ENCODE results near the gene LGALS7. TPM values are rescaled to one million over a fixed set of nuclear protein-coding genes. Genes with fewer than 3 reads are reported as not detected.
"Not testable (repeated sequence)": the region's sequence is repeated elsewhere in the genome, so short reads cannot be mapped to it uniquely, and the experiment has no call there.

LGALS7 gene
- total RNA-seq, 1 donor from 2014 or later = not detected

DNA sequence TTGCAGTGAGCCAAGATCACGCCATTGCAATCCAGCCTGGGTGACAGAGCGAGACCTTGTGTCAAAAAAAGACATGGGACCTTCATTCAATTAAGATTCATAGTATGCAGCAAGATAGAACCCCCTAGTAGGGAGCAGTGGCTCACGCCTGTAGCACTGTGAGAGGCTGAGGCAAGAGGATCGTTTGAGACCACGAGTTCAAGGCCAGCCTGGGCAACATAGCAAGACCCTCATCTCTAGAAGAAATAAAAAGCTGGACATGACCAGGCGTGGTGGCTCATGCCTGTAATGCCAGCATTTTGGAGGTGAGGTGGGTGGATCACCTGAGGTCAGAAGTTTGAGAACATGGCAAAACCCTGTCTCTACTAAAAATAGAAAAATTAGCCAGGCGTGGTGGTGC, 7.1 kb upstream of the LGALS7 start:
- H3K4me1 ChIP-seq = no peaks in the 10 kb centered on the region
- intact Hi-C loops (cut with micrococcal nuclease) = no loop called here

DNA sequence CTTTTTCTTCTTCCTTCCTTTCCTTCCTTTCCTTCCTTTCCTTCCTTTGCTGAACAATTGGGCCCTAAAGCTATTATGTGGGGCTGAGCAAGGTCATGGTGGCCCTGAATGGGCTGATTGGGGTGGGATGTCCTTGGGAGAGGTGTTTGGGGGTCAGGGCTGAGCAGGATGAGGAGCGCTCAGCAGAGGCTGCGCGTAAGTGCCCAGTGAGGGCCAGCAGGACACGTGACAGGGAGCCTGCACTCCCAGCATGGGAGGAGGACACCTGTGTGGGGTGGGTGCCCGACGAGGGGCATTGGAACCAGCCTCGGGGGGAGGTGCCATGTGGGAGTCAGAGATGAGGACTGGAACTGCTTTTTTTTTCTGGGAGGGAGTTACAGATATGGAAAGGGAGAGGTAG, 5.4 kb upstream of the LGALS7 start:
- H3K36me3 ChIP-seq = no peaks in the 10 kb centered on the region
- H3K27ac ChIP-seq (replicated peaks) = no peak overlapping the region
- H3K27me3 ChIP-seq (ENCODE audit: low read depth) = peaks cover 10% of the 10 kb centered on the region
- H3K4me1 ChIP-seq = no peaks in the 10 kb centered on the region
- H3K9me3 ChIP-seq (replicated peaks) = no peaks in the 10 kb centered on the region
- TF ChIP-seq, protein P1, sequence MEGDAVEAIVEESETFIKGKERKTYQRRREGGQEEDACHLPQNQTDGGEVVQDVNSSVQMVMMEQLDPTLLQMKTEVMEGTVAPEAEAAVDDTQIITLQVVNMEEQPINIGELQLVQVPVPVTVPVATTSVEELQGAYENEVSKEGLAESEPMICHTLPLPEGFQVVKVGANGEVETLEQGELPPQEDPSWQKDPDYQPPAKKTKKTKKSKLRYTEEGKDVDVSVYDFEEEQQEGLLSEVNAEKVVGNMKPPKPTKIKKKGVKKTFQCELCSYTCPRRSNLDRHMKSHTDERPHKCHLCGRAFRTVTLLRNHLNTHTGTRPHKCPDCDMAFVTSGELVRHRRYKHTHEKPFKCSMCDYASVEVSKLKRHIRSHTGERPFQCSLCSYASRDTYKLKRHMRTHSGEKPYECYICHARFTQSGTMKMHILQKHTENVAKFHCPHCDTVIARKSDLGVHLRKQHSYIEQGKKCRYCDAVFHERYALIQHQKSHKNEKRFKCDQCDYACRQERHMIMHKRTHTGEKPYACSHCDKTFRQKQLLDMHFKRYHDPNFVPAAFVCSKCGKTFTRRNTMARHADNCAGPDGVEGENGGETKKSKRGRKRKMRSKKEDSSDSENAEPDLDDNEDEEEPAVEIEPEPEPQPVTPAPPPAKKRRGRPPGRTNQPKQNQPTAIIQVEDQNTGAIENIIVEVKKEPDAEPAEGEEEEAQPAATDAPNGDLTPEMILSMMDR (IDR thresholded peaks at IDR 0.05; ENCODE audit: borderline replicate concordance) = no peak
- intact Hi-C loops (cut with micrococcal nuclease) = no loop called here
- no peak for DNase-seq
- H3K4me3 ChIP-seq = no peak overlapping the region

More for the DNA sequence above, 7.1 kb upstream of the LGALS7 start:
- Histone ChIP-seq H3K4me3 (no peak overlapping the region), H3K27me3 (ENCODE audit: low read depth) (peaks cover 10% of the 10 kb centered on the region), H3K9me3 (replicated peaks) (no peaks in the 10 kb centered on the region), H3K27ac (replicated peaks) (no peak overlapping the region), H3K36me3 (no peaks in the 10 kb centered on the region)
- no peak for DNase-seq
- TF ChIP-seq, protein P1 (IDR thresholded peaks at IDR 0.05; ENCODE audit: borderline replicate concordance) = no peak

DNA sequence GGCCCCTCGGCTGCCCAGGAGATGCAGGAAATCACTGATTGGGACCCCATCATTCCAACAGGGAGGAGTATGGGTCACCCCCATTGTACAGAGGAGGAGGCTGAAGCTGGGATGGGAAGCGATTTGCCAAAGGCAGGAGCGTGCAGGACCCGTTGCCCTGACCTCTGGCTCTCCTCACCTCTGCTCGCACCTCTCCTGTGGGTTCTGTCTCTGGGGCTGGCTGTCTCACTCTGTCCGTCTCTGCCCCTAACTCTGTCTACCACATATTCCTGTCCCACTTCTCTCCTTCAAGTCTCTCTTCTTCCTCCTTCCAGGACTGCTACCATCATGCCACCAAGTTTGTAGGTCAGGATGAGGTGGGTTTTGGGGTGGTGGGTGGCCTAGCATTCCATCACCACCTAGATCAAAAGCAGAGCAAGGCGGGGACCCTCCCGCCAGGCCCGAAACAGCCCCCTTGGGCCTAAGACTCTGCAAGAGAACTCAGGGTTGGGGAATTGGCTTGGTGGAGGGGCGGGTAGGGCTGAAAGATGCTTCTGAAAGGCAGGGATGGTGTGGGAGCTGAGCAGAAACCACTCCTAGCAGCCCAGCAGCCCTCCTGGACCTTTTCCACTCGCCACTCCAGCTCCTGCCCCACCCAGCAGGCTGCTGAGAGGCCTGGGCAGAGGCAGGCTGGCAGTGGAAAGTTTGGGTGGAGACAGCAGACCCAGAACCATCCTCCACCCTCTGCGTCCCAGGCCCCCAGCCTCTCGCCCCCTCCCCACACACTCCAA, 1.0 kb upstream of the LGALS7 start:
- intact Hi-C loops (cut with micrococcal nuclease) = no loop called here
- TF ChIP-seq, protein P1 (IDR thresholded peaks at IDR 0.05; ENCODE audit: borderline replicate concordance) = no peak

DNA sequence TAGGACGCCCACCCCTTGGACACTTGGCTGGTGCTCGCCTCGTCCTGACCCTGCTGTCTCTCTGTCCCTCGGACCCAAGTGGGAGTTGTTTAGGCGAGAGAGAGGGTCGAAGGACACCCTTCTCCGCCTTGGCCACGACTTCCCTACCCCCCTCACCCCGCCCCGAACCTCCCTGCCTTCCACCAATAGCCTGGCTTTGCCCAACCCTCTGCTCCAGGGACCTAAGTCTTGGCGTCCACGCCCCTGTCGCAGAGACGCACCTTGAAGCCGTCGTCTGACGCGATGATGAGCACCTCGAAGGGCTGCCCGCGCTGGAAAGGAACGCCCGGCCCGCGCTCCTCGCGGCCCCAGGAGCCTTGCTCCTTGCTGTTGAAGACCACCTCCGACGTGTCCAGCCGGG, 1.7 kb downstream of the LGALS7 start:
- DNase-seq; H3K9me3 ChIP-seq (replicated peaks); H3K4me1 ChIP-seq; H3K4me3 ChIP-seq; intact Hi-C loops (cut with micrococcal nuclease); H3K36me3 ChIP-seq; H3K27me3 ChIP-seq (ENCODE audit: low read depth); H3K27ac ChIP-seq (replicated peaks): not testable (repeated sequence)

More for the DNA sequence above, 1.0 kb upstream of the LGALS7 start:
- Histone ChIP-seq H3K36me3 (no peaks in the 10 kb centered on the region), H3K9me3 (replicated peaks) (no peaks in the 10 kb centered on the region), H3K4me3 (no peak overlapping the region), H3K27me3 (ENCODE audit: low read depth) (no peaks in the 10 kb centered on the region), H3K4me1 (peaks cover 8% of the 10 kb centered on the region), H3K27ac (replicated peaks) (no peak overlapping the region)
- no peak for DNase-seq

DNA sequence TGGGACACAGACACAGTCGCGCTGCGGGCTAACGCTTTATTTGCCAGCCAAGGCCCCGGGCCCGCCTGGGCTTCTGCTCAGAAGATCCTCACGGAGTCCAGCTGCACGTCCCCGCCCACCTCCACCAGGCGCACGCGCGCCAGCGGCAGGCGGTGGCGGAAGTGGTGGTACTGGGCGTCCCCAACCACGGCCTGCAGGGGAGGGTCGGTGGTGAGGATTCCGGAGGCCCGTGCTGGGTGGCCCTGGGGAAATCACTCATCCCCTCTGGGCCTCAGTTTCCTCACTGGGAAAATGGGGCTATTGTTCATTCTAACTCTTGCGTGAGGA, 2.4 kb downstream of the LGALS7 start:
- H3K27me3 ChIP-seq (ENCODE audit: low read depth); H3K36me3 ChIP-seq; intact Hi-C loops (cut with micrococcal nuclease); H3K27ac ChIP-seq (replicated peaks); H3K9me3 ChIP-seq (replicated peaks); DNase-seq; H3K4me1 ChIP-seq; H3K4me3 ChIP-seq: not testable (repeated sequence)

DNA sequence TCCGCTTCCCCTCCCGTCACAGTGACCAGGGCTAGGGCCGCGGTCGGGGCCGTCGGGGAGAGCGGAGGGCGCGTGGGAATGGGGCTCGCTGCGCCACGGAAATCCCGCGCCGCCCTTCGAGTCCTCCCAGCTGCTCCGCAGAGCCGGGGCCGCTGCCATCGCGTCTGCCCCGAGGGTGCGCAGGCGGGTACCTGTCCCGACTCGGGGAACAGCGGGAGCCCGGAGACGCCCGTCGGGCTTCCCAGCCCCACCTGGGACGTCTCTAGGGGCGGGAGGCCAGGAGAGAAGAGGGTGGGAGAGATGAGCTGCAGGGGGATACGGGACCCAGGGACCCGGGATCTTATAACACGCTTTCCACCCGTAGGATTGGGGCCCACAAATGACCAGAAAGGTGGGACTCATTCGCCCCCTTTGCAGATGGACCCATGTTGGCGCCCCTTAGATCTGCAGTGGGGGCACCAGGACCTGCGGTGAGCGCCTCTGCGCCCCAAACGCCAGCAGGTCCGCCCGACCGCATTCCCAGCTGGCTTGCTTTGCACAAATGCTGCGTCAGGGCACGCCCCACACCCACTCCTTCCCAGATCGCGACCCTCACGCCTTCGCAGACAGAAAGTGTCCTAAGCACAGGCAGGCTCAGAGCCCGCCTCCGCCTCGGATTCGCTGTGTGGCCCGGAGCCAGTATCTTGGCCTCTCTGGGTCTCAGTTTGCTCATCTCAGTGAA, 2.9 kb downstream of the LGALS7 start:
- H3K4me1 ChIP-seq; H3K9me3 ChIP-seq (replicated peaks); DNase-seq; H3K36me3 ChIP-seq; H3K27me3 ChIP-seq (ENCODE audit: low read depth); intact Hi-C loops (cut with micrococcal nuclease): not testable (repeated sequence)
- Histone ChIP-seq H3K27ac (replicated peaks) (peak overlapping the region; percentile 75), H3K4me3 (peak overlapping the region; percentile 56)

DNA sequence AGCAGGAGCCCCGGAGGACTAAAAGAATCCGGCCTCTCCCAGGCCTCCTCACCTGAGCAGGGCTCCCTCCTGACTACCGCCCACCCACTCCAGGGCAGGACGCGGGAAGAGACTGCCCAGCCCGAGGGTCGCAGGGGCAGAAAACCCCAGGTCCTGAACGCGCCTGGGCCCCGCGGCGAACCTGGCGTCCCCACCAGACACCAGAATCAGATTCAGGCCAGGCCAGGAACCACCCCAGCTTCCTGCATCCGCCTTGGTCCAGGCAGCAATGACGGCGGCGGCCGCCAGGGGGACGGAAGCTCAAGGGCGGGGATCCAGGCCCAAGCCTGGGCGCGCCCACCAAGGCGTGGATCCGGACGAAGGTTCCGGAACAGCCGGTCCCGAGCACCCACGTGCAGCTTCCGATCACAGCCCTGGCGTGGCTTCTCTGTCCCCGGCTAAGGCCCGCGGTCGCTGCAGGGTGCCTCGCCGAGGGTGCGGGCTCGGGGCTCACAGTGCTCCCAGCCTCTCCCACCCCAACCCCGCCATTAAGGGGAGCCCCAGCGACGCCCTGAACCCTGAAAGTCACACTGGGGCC, 3.6 kb downstream of the LGALS7 start:
- peak overlapping the region; percentile 56 for H3K4me3 ChIP-seq
- intact Hi-C loops (cut with micrococcal nuclease) = loop anchor here (10.0 kb wide), 1 partner anchor 65 kb away; the partner anchor contains the start of gene ECH1
- no peaks in the 10 kb centered on the region for H3K27me3 ChIP-seq (ENCODE audit: low read depth)
- H3K4me1 ChIP-seq = peaks cover 9% of the 10 kb centered on the region
- H3K27ac ChIP-seq (replicated peaks) = peak overlapping the region; percentile 75
- no peaks in the 10 kb centered on the region for H3K36me3 ChIP-seq
- TF ChIP-seq, protein P1 (IDR thresholded peaks at IDR 0.05; ENCODE audit: borderline replicate concordance) = peak; percentile 84
- no peaks in the 10 kb centered on the region for H3K9me3 ChIP-seq (replicated peaks)
- DNase-seq = peak; percentile 92
